GM13977 (cell line): ENCODE data around the gene CCDC182.

Experiments
- DNase-seq: peaks from one replicate; pipeline ENCODE4 v3.0.0; 2012; ENCODE audit warnings: low spot score
- CTCF ChIP-seq: IDR thresholded peaks from 2 replicates; pipeline ENCODE4 v1.5.1; 2012; ENCODE audit warnings: mild to moderate bottlenecking, control low read depth; ENCODE audit not compliant: insufficient read depth; ENCODE audit errors: extremely low read depth, missing control alignments
- in situ Hi-C: fragments of 300-500 bp; cut with MboI; formaldehyde crosslinking; loops from one replicate; pipeline ENCODE4 v1.12.0; 2022; ENCODE audit warnings: low sequenced_read_pairs, low pct_unique_long_range_greater_than_20kb, mixed read lengths, inconsistent platforms; ENCODE audit not compliant: unreplicated experiment

Gene CCDC182

GRCh38 chr17:57720386-57721035 is 24.6 kb downstream of the CCDC182 start:
- no peak for DNase-seq
- in situ Hi-C loops: no loop called here
- no peak for TF ChIP-seq CTCF

GRCh38 chr17:57718878-57719277 is 26.2 kb downstream of the CCDC182 start:
- in situ Hi-C loops: no loop called here
- no peak for TF ChIP-seq CTCF
- DNase-seq: no peak

- in situ Hi-C loops: no loop called here
- no peak for DNase-seq
- TF ChIP-seq CTCF: no peak
Measured at GRCh38 chr17:57715981-57716380, 29.1 kb downstream of the CCDC182 start.

GRCh38 chr17:57714665-57715180 is 30.4 kb downstream of the CCDC182 start:
- no peak for TF ChIP-seq CTCF
- DNase-seq: no peak
- in situ Hi-C loops: no loop called here

GRCh38 chr17:57713140-57713539 is 32.0 kb downstream of the CCDC182 start:
- in situ Hi-C loops: no loop called here
- no peak for DNase-seq
- no peak for TF ChIP-seq CTCF

GRCh38 chr17:57708410-57708809 is 36.7 kb downstream of the CCDC182 start:
- no peak for TF ChIP-seq CTCF
- in situ Hi-C loops: no loop called here
- no peak for DNase-seq

- DNase-seq: no peak
- TF ChIP-seq CTCF: no peak
Measured at GRCh38 chr17:57707892-57708291, 37.2 kb downstream of the CCDC182 start.

More at GRCh38 chr17:57707892-57708291, 37.2 kb downstream of the CCDC182 start:
- in situ Hi-C loops: no loop called here
